Esophagus muscularis mucosa (tissue), 4 donors: ENCODE measurements around the gene APOC3. TPM values are rescaled to one million over a fixed set of nuclear protein-coding genes. Genes with fewer than 3 reads are reported as not detected.

ENCODE experiments used
- DNase-seq: peaks from one replicate; pipeline ENCODE4 v3.0.0-alpha.2; 2017; ENCODE audit errors: extremely low spot score
- H3K27ac ChIP-seq, 4 donors: fragments of 200-600 bp; sonication (generic); replicated peaks in 1 of 4; 1 replicate in 3 of 4; 2 replicates in 1 of 4; pipeline ENCODE4 v1.5.1; 2016 to 2019; ENCODE audit warnings: mild to moderate bottlenecking in 1 of 4
- H3K27me3 ChIP-seq, 4 donors: fragments of 200-600 bp; sonication (generic); one replicate each; pipeline versions ENCODE4 v1.5.1 to v1.6.0; 2016 to 2019
- H3K36me3 ChIP-seq, 4 donors: fragments of 200-600 bp; sonication (generic); one replicate each; pipeline ENCODE4 v1.5.1; 2016 to 2019
- H3K4me1 ChIP-seq, 4 donors: fragments of 200-600 bp; sonication (generic); one replicate each; pipeline ENCODE4 v1.5.1; 2016 to 2019
- H3K4me3 ChIP-seq, 4 donors: fragments of 200-600 bp; sonication (generic); 1 replicate in 2 of 4; 2 replicates in 2 of 4; pipeline ENCODE4 v1.5.1; 2016 to 2019; ENCODE audit warnings: mild to moderate bottlenecking in 4 of 4, moderate library complexity in 1 of 4
- H3K9me3 ChIP-seq, 4 donors: fragments of 200-600 bp; sonication (generic); 1 replicate in 3 of 4; 2 replicates in 1 of 4; pipeline ENCODE4 v1.5.1; 2016 to 2019
- EP300 ChIP-seq: sonication (generic); formaldehyde crosslinking; IDR thresholded peaks from one replicate; pipeline ENCODE4 v1.6.1; 2017; ENCODE audit warnings: antibody characterized with exemption
- POLR2A ChIP-seq: fragments of 450-650 bp; IDR thresholded peaks from one replicate; pipeline ENCODE4 v1.6.1; 2017; ENCODE audit warnings: antibody characterized with exemption, moderate library complexity, mild to moderate bottlenecking, low read depth
- POLR2AphosphoS5 ChIP-seq, 2 donors: sonication (generic); formaldehyde crosslinking; IDR thresholded peaks; one replicate each; pipeline ENCODE4 v1.6.1; 2017; ENCODE audit warnings: antibody characterized with exemption in 2 of 2
- WGBS: methylation state at CpG from one replicate; pipeline ENCODE4 v1.1.5; 2018; 5-methylcytosine and 5-hydroxymethylcytosine counted together
- intact Hi-C: fragments of 100-400 bp; cut with DNase I; formaldehyde crosslinking; loops from one replicate; pipeline ENCODE4 v1.15.1; 2023
- total RNA-seq, 4 donors: library from RNA; depleted of rRNA; stranded (reverse); fragments of >200 nt; gene quantifications; one replicate each; pipeline versions ENCODE4 v1.1.0 to v1.2.1, GENCODE V29; 2016
- TF ChIP-seq, protein P1 (sequence below), 3 experiments: fragments of 200-600 bp in 2 of 3; fragments of 450-650 bp in 1 of 3; sonication (generic) in 2 of 3; IDR thresholded peaks; one replicate each; pipeline ENCODE4 v1.5.1; 2017 to 2019; ENCODE audit warnings: antibody characterized with exemption in 3 of 3, mild to moderate bottlenecking in 2 of 3, moderate library complexity in 1 of 3

APOC3 gene
- not detected for total RNA-seq

DNA sequence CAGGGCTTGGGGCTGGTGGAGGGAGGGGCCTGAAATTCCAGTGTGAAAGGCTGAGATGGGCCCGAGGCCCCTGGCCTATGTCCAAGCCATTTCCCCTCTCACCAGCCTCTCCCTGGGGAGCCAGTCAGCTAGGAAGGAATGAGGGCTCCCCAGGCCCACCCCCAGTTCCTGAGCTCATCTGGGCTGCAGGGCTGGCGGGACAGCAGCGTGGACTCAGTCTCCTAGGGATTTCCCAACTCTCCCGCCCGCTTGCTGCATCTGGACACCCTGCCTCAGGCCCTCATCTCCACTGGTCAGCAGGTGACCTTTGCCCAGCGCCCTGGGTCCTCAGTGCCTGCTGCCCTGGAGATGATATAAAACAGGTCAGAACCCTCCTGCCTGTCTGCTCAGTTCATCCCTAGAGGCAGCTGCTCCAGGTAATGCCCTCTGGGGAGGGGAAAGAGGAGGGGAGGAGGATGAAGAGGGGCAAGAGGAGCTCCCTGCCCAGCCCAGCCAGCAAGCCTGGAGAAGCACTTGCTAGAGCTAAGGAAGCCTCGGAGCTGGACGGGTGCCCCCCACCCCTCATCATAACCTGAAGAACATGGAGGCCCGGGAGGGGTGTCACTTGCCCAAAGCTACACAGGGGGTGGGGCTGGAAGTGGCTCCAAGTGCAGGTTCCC is at the start of gene APOC3:
APOC3 (plus strand) TSS at position 383 of the 659 bp plus-strand sequence. CDS start 676 bp downstream, outside the sequence.
- Histone ChIP-seq H3K27ac (no peak within 1 kb of the TSS), H3K4me1 (peaks cover 0 to 1% (median 1%) of the 10 kb centered on the region in 4 donors), H3K4me3 (no peak within 1 kb of the TSS), H3K9me3 (no peaks in the 10 kb centered on the region), H3K36me3 (no peaks in the 10 kb centered on the region), H3K27me3 (no peaks in the 10 kb centered on the region)
- DNase-seq: no peak
- WGBS: 77% methylated on average over 7 of the region's 9 CpGs
- TF ChIP-seq EP300: no peak
- no peak for TF ChIP-seq POLR2A
- TF ChIP-seq, protein P1, sequence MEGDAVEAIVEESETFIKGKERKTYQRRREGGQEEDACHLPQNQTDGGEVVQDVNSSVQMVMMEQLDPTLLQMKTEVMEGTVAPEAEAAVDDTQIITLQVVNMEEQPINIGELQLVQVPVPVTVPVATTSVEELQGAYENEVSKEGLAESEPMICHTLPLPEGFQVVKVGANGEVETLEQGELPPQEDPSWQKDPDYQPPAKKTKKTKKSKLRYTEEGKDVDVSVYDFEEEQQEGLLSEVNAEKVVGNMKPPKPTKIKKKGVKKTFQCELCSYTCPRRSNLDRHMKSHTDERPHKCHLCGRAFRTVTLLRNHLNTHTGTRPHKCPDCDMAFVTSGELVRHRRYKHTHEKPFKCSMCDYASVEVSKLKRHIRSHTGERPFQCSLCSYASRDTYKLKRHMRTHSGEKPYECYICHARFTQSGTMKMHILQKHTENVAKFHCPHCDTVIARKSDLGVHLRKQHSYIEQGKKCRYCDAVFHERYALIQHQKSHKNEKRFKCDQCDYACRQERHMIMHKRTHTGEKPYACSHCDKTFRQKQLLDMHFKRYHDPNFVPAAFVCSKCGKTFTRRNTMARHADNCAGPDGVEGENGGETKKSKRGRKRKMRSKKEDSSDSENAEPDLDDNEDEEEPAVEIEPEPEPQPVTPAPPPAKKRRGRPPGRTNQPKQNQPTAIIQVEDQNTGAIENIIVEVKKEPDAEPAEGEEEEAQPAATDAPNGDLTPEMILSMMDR (IDR thresholded peaks at IDR 0.05): no peak
- no peak for TF ChIP-seq POLR2AphosphoS5 (IDR thresholded peaks at IDR 0.05)
- intact Hi-C loops: no loop called here

DNA sequence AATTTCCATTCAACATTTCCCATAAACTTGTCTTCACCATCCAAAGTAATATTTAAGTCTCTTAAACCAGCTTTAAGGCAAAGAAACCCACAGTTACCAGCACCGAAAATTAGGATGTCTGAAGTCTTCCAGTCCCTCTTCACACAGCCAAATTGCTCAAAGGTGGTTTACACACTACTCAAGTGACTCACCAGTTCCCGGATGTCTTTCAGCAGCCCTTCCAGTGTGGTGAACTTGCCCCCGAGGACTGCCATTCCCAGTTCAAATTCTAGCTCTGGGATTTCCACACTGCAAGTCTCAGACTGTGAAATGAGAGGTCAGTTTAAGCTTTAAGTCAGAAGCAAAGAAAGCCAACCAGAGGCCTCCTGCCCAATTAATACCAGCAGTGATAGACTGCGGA is 47.0 kb upstream of the APOC3 start:
- WGBS: 100% methylated on average over 4 of the region's 4 CpGs
- no peak for DNase-seq
- intact Hi-C loops: no loop called here
- TF ChIP-seq POLR2AphosphoS5 (IDR thresholded peaks at IDR 0.05) (no peak), POLR2A (no peak), EP300 (no peak)
- TF ChIP-seq, protein P1 (IDR thresholded peaks at IDR 0.05): no peak
- H3K27me3 ChIP-seq: no peaks in the 10 kb centered on the region
- H3K4me3 ChIP-seq: no peak overlapping the region
- peaks cover 12 to 16% (median 13%) of the 10 kb centered on the region in 4 donors for H3K4me1 ChIP-seq
- peaks cover 71 to 90% (median 85%) of the 10 kb centered on the region in 4 donors for H3K36me3 ChIP-seq
- no peaks in the 10 kb centered on the region for H3K9me3 ChIP-seq
- H3K27ac ChIP-seq: no peak overlapping the region

DNA sequence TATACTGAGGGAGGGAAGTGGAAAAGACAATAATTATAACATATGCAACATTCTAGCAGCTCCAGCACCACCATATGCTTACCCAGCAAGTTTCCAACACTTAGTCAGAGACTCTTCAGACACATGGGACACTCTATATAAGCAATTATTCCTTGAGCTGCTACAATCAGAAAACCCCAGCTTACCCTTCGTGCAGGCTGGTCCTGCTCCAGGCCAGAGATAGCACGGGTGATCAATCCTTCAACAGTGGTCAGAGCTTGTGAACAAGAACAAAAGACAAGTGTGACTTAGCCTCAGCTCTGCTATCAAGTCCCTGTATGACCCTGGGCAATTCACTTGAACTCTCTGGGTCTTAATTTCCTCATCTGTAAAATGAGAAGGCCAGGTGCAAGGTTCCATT is 43.4 kb upstream of the APOC3 start:
- Histone ChIP-seq H3K4me3 (peak overlapping the region in 1 of 4 donors; percentile 100), H3K9me3 (no peaks in the 10 kb centered on the region), H3K27ac (no peak overlapping the region), H3K27me3 (no peaks in the 10 kb centered on the region), H3K4me1 (peaks cover 16 to 32% (median 22%) of the 10 kb centered on the region in 4 donors), H3K36me3 (peaks cover 47 to 54% (median 51%) of the 10 kb centered on the region in 4 donors)
- no peak for DNase-seq
- intact Hi-C loops: no loop called here
- TF ChIP-seq POLR2AphosphoS5 (IDR thresholded peaks at IDR 0.05): no peak
- no peak for TF ChIP-seq POLR2A
- TF ChIP-seq, protein P1 (IDR thresholded peaks at IDR 0.05): no peak
- no peak for TF ChIP-seq EP300
- 92% methylated on average over 2 of the region's 2 CpGs for WGBS

DNA sequence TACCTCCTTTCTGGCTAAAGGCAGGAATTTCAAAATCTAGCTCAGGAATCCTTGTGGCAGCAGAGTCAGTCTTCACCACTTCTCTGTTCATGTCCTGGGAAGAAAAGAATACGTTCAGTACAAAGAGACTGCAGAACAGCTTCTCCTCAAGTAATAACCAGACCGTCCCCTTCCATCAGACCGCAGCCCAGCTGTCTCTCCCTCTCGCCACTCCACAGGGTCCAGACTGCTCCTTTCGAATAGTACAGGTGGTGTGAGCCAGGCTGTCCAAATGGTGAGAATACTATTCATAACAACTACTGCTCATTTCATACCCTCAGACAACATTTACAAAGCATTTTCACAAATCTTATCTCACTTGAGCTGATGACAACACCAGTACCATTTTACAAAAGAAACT is 42.7 kb upstream of the APOC3 start:
- no peak for TF ChIP-seq EP300
- TF ChIP-seq POLR2AphosphoS5 (IDR thresholded peaks at IDR 0.05): no peak
- TF ChIP-seq, protein P1 (IDR thresholded peaks at IDR 0.05): no peak
- TF ChIP-seq POLR2A: no peak
- peaks cover 40 to 48% (median 44%) of the 10 kb centered on the region in 4 donors for H3K36me3 ChIP-seq
- no peak for DNase-seq
- 69% methylated on average over 5 of the region's 5 CpGs for WGBS
- intact Hi-C loops: no loop called here
- H3K4me3 ChIP-seq: peak overlapping the region; percentile 90 to 100 (median 98)
- peak overlapping the region in 3 of 4 donors; percentile 85 to 92 (median 91) for H3K27ac ChIP-seq
- no peaks in the 10 kb centered on the region for H3K27me3 ChIP-seq
- H3K4me1 ChIP-seq: peaks cover 20 to 38% (median 27%) of the 10 kb centered on the region in 4 donors
- no peaks in the 10 kb centered on the region for H3K9me3 ChIP-seq
